Thyroid gland (tissue), 4 donors: ENCODE results near the gene VSTM2B.
"Not testable (repeated sequence)": the region's sequence is repeated elsewhere in the genome, so short reads cannot be mapped to it uniquely, and the experiment has no call there.

ENCODE experiments used
- POLR2A ChIP-seq, 2 donors: fragments of 450-650 bp; IDR thresholded peaks; one replicate each; pipeline ENCODE4 v1.6.1; 2017; ENCODE audit warnings: antibody characterized with exemption in 2 of 2, mild to moderate bottlenecking in 2 of 2, moderate library complexity in 1 of 2
- TF ChIP-seq, protein P1 (sequence below), 6 experiments: fragments of 200-600 bp in 3 of 6; fragments of 450-650 bp in 3 of 6; sonication (generic) in 3 of 6; IDR thresholded peaks; one replicate each; pipeline ENCODE4 v1.5.1; 2016 to 2019; ENCODE audit warnings: antibody characterized with exemption in 6 of 6, mild to moderate bottlenecking in 2 of 6, inconsistent platforms in 1 of 6, moderate library complexity in 1 of 6

DNA sequence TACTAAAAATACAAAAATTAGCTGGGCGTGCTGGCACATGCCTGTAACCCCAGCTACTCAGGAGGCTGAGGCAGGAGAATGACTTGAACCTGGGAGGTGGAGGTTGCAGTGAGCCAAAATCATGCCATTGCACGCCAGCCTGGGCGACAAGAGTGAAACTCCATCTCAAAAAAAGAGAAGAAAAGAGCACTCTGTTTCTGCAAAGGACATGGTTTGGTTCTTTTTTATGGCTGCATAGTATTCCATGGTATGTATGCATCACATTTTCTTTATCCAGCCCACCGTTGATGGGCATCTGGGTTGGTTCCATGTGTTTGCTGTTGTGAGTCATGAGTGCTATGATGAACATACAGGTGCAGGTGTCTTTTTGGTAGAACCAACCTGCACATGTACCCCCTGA is 19.7 kb downstream of the VSTM2B start:
- not testable (repeated sequence) for TF ChIP-seq POLR2A (IDR thresholded peaks at IDR 0.05)
- TF ChIP-seq, protein P1, sequence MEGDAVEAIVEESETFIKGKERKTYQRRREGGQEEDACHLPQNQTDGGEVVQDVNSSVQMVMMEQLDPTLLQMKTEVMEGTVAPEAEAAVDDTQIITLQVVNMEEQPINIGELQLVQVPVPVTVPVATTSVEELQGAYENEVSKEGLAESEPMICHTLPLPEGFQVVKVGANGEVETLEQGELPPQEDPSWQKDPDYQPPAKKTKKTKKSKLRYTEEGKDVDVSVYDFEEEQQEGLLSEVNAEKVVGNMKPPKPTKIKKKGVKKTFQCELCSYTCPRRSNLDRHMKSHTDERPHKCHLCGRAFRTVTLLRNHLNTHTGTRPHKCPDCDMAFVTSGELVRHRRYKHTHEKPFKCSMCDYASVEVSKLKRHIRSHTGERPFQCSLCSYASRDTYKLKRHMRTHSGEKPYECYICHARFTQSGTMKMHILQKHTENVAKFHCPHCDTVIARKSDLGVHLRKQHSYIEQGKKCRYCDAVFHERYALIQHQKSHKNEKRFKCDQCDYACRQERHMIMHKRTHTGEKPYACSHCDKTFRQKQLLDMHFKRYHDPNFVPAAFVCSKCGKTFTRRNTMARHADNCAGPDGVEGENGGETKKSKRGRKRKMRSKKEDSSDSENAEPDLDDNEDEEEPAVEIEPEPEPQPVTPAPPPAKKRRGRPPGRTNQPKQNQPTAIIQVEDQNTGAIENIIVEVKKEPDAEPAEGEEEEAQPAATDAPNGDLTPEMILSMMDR (IDR thresholded peaks at IDR 0.05), result not testable (repeated sequence)
